Body of pancreas (tissue), 4 donors: Measurements from ENCODE around the gene LMTK2.

Experiments
- POLR2A ChIP-seq, 3 donors: fragments of 450-650 bp; IDR thresholded peaks; one replicate each; pipeline ENCODE4 v1.6.1; 2016; ENCODE audit warnings: antibody characterized with exemption in 3 of 3, mild to moderate bottlenecking in 2 of 3
- TF ChIP-seq, protein P1 (sequence below), 7 experiments: fragments of 450-650 bp in 4 of 7; fragments of 200-600 bp in 3 of 7; sonication (generic) in 3 of 7; IDR thresholded peaks; one replicate each; pipeline ENCODE4 v1.5.1; 2016 to 2019; ENCODE audit warnings: antibody characterized with exemption in 7 of 7

DNA sequence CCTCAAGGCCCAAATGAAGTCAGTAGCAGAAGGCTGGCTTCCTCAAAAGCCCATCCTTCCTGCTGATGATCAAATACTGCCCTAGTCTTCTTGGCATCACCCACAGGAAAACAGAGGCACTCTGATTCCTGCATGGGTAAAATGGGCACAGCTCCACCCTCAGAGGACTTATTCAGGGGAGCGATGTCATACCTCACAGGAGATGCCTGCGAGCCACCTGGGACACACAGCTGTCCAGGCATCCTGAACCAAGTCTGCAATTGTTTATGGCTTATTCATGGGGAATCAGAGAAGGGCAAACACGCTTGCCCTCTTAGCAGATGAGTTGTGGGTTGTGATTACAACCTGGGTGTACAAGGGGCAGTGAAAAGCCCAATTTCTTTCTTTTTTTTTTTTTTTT is 22.0 kb upstream of the LMTK2 start:
- TF ChIP-seq, protein P1, sequence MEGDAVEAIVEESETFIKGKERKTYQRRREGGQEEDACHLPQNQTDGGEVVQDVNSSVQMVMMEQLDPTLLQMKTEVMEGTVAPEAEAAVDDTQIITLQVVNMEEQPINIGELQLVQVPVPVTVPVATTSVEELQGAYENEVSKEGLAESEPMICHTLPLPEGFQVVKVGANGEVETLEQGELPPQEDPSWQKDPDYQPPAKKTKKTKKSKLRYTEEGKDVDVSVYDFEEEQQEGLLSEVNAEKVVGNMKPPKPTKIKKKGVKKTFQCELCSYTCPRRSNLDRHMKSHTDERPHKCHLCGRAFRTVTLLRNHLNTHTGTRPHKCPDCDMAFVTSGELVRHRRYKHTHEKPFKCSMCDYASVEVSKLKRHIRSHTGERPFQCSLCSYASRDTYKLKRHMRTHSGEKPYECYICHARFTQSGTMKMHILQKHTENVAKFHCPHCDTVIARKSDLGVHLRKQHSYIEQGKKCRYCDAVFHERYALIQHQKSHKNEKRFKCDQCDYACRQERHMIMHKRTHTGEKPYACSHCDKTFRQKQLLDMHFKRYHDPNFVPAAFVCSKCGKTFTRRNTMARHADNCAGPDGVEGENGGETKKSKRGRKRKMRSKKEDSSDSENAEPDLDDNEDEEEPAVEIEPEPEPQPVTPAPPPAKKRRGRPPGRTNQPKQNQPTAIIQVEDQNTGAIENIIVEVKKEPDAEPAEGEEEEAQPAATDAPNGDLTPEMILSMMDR (IDR thresholded peaks at IDR 0.05): no peak
- TF ChIP-seq POLR2A (IDR thresholded peaks at IDR 0.05): no peak
